SKM-1 (cell line): ENCODE results near the gene ZNF726.
"Not testable (repeated sequence)": the region's sequence is repeated elsewhere in the genome, so short reads cannot be mapped to it uniquely, and the experiment has no call there.

Experiments used
- DNase-seq: peaks from one replicate; lab custom pipeline; 2025; ENCODE audit not compliant: unreplicated experiment; lab: John Stamatoyannopoulos, UW

The ZNF726 gene

DNA sequence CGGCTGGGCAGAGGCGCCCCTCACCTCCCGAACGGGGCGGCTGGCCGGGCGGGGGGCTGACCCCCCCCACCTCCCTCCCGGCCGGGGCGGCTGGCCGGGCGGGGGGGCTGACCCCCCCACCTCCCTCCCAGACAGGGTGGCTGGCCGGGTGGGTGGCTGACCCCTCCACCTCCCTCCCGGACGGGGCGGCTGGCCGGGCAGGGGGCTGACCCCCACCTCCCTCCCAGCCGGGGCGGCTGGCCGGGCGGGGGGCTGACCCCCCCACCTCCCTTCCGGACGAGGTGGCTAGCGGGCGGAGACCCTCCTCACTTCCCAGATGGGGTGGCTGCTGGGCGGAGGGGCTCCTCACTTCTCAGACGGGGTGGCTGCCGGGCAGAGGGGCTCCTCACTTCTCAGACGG is 22.3 kb downstream of the ZNF726 start:
- not testable (repeated sequence) for DNase-seq

DNA sequence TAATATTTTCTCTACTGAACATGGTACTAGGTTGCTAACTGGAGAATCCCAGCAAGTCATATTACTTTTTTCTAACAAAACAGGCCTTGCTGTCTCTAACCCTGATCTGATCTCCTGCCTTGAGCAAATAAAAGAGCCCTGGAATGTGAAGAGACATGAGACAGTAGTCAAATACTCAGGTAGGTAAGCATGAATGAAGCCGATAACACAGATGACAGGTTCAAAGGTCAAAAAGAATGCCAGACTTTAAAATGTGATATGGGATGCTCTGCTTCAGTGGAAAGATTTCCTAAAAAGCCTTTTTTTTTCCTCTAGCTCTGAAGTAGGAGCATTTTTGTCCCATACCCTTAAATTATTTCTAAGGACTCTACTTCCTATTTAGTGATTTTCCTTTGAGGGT is 28.7 kb downstream of the ZNF726 start:
- DNase-seq: no peak

DNA sequence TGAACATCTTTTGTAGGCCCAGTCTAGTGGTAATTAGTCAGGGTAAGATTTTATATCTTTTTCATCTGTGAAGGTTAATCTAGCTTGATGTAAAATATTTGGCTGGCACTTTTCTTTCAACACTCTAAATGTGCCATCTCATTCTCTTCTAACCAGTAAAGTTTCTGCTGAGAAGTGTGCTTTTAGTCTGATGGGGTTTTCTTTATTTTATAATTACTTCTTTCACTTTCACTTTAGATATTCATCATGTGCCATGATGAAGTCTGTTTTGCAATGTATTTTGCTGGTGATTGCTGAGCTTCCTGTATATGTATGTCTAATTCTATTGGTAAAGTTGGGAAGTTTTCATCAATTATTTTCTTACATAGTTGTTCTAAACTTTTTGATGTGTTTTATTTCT is 31.9 kb downstream of the ZNF726 start:
- no peak for DNase-seq

DNA sequence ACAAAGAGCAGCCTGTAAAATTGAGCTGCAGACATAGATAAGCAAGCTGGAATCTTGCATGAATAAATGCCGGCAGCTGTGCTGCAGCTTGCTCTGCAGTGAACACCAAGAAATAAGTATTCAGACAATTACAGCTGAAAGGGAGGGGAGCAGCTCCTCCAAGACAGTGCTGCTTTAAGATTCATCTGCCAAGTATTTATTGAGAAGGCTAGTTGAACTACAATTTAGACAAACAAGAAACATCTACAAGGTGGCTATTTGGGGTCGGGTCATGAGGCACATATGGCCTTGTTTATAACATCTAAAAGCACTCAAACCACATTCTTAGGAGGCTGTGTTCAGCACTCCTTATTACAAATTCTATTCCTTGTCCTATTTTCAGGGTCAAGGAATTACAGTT is 34.9 kb downstream of the ZNF726 start:
- DNase-seq: no peak

DNA sequence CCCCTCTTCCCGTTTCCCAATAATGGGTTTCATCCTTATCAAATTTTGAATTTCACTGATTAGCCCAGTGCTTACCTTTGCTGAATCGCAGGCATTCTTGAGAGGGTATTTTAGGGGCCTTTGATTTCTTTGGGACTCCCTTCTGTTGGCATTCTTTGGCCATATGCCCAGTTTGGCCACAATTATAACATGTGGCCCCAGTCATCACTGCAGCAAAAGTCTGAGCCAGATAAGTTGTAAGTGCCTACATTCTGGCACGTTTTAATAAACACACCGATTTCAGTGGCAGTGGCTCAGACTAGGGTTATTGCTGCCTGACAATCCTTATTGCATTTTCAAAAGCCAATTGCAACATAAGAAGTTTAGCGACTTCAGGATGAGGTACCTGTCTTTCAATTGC is 41.4 kb downstream of the ZNF726 start:
- no peak for DNase-seq

DNA sequence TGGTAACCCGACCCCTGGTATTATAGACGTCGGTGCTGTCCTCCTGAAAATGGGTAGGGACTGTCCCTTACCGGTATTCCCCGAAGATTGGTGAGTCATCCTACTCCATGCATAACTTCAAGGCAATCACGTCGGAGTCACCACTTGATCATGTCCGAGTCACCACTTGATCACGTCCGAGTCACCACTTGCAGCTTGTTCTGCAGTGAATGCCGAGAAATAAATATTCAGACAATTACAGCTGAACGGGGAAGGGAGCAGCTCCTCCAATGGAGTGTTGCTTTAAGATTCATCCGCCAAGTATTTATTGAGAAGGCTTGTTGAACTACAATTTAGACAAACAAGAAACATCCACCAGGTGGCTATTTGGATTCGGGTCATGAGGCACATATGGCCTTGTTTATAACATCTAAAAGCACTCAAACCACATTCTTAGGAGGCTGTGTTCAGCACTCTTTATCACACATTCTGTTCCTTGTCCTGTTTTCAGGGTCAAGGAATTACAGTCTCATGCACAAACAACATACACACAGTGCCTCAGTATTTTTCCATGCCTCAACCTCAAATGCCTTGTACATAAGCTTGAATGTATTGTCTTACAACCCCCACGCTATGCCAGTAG is 43.1 kb downstream of the ZNF726 start:
- DNase-seq: no peak

DNA sequence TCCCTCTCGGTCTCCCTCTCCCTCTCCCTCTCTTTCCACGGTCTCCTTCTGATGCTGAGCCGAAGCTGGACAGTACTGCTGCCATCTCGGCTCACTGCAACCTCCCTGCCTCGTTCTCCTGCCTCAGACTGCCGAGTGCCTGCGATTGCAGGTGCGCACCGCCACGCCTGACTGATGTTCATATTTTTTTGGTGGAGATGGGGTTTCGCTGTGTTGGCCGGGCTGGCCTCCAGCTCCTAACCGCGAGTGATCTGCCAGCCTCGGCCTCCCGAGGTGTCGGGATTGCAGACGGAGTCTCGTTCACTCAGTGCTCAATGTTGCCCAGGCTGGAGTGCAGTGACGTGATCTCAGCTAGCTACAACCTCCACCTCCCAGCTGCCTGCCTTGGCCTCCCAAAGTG is 48.7 kb downstream of the ZNF726 start:
- not testable (repeated sequence) for DNase-seq

DNA sequence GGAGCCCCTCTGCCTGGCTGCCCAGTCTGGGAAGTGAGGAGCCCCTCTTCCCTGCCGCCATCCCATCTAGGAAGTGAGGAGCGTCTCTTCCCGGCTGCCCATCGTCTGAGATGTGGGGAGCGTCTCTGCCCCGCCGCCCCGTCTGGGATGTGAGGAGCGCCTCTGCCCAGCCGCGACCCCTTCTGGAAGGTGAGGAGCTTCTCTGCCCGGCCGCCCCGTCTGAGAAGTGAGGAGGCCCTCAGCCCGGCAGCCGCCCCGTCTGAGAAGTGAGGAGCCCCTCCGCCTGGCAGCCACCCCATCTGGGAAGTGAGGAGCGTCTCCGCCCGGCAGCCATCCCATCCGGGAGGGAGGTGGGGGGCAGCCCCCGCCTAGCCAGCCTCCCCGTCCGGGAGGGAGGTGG is 49.2 kb downstream of the ZNF726 start:
- not testable (repeated sequence) for DNase-seq

DNA sequence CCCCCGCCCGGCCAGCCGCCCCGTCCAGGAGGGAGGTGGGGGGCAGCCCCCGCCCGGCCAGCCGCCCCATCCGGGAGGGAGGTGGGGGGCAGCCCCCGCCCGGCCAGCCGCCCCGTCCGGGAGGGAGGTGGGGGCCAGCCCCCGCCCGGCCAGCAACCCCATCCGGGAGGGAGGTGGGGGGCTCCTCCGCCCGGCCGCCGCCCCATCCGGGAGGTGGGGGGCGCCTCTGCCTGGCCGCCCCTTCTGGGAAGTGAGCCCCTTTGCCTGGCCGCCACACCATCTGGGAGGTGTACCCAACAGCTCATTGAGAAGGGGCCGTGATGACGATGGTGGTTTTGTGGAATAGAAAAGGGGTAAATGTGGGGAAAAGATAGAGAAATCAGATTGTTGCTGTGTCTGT is 49.6 kb downstream of the ZNF726 start:
- DNase-seq: not testable (repeated sequence)

DNA sequence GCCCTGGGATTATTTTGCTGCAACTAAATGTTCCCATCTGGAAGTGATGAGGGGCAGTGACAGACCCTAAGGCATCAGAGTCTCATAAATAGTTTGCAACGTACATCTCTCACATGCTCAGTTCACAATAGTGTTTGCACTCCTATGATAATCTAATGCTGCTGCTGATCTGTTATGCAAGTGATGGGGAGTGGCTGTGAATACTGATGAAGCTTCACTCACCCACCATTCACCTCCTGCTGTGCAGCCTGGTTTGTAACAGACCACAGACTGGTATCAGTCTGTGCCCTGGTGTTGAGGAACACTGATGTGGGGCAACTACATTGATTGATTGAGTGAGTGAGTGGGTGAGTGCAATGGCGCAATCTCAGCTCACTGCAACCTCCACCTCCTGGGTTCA is 54.9 kb downstream of the ZNF726 start:
- no peak for DNase-seq

DNA sequence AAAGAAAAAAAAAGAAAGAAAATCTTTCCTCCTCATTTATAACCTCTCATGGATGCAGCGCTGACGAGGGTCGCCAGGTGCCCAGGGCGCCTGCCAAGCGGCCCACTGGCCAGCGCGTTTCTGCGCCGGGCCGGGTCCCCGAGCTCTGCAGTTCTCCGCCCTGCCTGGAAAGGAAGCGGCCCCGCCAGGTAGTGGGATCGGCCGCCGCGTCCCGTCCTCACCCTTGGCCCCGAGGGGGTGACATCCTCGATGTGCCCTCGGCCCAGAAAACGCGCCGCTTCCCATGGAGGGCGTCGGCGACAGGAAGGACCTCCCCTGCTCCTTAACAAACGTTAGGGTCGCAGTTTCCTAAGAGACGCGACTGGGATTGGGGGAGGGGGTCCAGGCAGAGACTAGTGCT is 56.9 kb downstream of the ZNF726 start:
- DNase-seq: no peak

DNA sequence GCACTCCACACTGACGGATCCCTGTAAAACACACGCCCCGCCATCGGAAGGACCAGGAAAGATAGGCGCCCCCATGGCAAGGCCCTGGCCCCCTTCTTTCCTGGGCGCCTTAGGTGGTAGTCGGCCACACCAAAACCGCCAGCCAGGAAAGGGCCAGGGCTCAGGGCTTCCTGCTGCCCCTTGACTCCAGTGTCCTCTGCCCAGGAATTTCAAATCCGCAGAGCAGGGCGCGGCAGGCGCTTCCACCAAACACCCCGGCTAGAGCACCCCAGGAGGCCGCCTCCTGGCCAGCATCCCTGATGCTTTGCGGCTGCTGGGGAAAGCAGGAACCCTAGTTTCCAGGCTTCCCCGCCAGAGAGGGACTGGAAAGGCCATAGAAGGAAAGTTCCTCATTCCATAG is 57.5 kb downstream of the ZNF726 start:
- no peak for DNase-seq

DNA sequence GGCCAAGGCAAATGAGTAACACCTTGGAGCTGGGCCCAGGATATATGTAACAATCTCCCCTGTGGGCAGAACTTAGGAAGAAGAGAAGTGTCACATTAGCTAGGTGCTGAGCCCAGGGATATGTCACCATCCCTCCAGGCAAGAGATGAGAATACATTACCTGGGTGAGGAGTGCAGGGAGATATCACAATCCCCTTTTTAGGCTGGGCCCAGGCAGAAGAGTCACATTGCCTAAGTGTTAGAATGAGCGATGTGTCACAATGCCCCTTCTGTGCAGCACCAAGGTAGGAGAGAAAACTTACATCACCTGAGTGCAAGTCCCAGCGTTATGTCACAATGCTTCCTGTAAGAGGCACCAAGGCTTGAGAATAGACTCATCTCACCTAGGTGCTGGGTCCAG is 60.3 kb downstream of the ZNF726 start:
- DNase-seq: no peak

DNA sequence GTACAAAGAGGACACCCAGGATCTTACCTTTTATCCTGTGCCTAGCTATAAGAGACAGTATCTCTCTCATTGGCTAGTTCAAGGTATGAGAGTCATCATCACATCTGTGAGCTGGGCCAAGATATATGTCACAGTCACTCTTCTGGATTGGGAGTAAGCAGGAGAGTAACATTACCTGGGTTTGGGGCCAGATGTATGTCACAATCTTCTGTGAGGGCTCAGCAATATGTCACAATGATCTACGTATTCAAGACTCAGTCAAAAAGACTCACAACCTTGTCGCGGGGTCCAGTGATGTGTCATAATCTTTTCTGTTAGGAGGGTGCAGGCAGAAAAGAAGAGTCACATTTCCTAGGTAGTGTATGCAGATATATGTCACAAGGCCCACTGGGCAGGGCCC is 61.9 kb downstream of the ZNF726 start:
- not testable (repeated sequence) for DNase-seq

DNA sequence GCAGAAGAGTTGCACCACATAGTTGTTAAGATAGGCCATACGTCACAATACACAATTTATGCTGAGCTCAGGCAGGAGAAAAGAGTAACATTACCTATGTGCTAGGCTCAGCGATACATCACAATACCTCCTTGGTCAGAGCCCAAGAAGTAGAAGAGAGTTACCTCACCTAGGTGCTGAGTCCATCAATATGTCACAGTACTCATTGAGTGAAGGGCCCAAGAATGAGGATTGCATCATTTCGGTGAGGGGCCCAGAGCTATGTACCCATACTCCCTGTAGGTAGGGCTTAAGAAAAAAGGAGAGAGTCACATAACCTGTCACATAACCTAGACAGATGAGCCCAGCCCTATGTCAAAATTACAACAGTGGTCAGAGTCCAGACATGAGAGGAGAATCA is 62.6 kb downstream of the ZNF726 start:
- DNase-seq: not testable (repeated sequence)

DNA sequence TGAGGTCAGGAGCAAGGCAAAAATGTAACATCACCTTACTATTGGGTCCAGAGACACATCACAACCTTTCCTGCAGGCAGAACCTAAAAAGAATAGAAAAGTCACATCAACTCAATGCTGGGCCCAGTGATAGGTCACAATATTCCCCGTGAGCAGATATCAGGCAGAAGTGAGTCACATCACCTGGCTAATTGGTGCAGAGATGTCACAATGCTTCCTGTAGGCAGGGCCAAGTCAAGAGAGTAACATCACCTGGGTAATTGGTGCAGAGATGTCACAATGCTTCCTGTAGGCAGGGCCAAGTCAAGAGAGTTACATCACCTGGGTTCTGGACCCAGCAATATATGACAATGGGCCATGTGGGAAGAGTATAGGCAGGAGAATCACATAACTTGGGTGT is 63.4 kb downstream of the ZNF726 start:
- no peak for DNase-seq

DNA sequence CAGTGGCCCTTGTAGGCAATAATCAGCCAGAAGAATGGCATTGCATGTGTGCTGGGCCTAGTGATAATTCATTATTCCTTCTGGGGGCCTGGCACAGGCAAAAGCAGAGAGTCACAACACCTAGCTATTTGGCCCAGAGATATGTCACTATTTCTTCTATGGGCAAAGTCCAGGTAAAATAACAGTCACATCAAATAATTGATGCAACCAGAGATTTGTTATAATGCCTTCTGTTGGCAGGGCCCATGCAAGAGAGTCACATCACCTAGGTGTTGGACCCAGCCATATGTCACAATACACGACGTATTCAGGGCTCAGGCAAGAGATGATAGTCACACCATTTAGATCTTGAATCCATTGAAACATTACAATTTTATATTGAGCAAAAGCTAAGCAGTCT is 66.1 kb downstream of the ZNF726 start:
- DNase-seq: no peak

DNA sequence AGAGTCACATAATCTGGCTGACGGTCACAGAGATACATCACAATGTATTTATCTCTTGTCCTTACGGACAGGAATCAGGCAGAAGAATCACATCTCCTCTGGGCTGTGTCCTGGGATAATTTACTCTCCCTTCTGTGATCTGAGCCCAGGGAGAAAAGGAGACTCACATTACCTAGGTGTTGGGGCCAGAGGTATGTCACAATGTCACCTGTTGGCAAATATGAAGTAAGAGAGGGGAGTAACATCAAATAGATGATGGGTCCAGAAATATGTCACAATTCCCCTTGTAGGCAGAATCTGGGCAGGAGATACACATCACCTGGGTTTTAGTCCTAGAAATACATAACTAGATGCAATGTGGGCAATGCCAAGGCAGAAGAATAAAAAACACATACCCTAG is 67.2 kb downstream of the ZNF726 start:
- DNase-seq: no peak

DNA sequence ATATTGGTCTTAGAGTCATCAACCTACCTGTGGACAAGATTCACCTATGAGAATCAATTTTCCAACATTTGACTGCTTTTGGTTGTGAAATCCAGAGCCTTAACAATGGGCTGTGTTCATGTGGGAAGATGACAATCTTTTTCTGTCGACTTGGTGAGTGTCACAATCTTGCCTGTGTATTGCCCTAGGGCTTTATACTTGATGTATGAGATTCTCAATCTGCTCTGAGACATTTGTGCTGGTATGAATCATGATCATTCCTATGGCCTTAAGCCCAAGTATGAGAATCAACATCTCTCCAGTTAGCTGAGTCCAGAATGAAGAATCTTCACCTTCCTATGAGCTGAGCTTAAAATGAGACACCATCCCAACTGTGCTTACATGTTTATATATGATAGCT is 68.7 kb downstream of the ZNF726 start:
- no peak for DNase-seq
